Stimulated activated CD8-positive, alpha-beta memory T cell treated with anti-CD3 and anti-CD28 coated beads, Interleukin-12 subunit alpha, Interleukin-12 subunit beta, amount 100 ng/mL, for 1 hour (primary cell): ENCODE results near the gene KCNH1.

ENCODE experiments used
- DNase-seq: peaks from one replicate; pipeline ENCODE4 v3.0.0-alpha.2; 2020; ENCODE audit warnings: low read depth

KCNH1 gene

GRCh38 chr1:210918893-210919292 is 215.1 kb downstream of the KCNH1 start:
- DNase-seq, result no peak

- no peak for DNase-seq
Observed at GRCh38 chr1:210917560-210918169, 216.3 kb downstream of the KCNH1 start.

GRCh38 chr1:210916548-210916947 is 217.4 kb downstream of the KCNH1 start:
- DNase-seq, result no peak

- no peak for DNase-seq
Observed at GRCh38 chr1:210915890-210916507, 217.9 kb downstream of the KCNH1 start.

- no peak for DNase-seq
Observed at GRCh38 chr1:210912752-210913151, 221.2 kb downstream of the KCNH1 start.

GRCh38 chr1:210910020-210910575 is 223.8 kb downstream of the KCNH1 start:
- DNase-seq, result no peak

- DNase-seq, result no peak
Observed at GRCh38 chr1:210908791-210909190, 225.2 kb downstream of the KCNH1 start.

- DNase-seq, result no peak
Observed at GRCh38 chr1:210908257-210908656, 225.7 kb downstream of the KCNH1 start.

- no peak for DNase-seq
Observed at GRCh38 chr1:210907251-210907805, 226.6 kb downstream of the KCNH1 start.

- no peak for DNase-seq
Observed at GRCh38 chr1:210905944-210906453, 227.9 kb downstream of the KCNH1 start.

GRCh38 chr1:210905365-210905904 is 228.5 kb downstream of the KCNH1 start:
- no peak for DNase-seq

- no peak for DNase-seq
Observed at GRCh38 chr1:210901981-210902770, 231.8 kb downstream of the KCNH1 start.

GRCh38 chr1:210900820-210901219 is 233.1 kb downstream of the KCNH1 start:
- no peak for DNase-seq

GRCh38 chr1:210900079-210900478 is 233.9 kb downstream of the KCNH1 start:
- no peak for DNase-seq

GRCh38 chr1:210899676-210900075 is 234.3 kb downstream of the KCNH1 start:
- DNase-seq, result no peak

- no peak for DNase-seq
Observed at GRCh38 chr1:210898473-210898872, 235.5 kb downstream of the KCNH1 start.

GRCh38 chr1:210883821-210884220 is 250.1 kb downstream of the KCNH1 start:
- DNase-seq, result no peak

- no peak for DNase-seq
Observed at GRCh38 chr1:210882414-210883221, 251.3 kb downstream of the KCNH1 start.

GRCh38 chr1:210878564-210878963 is 255.4 kb downstream of the KCNH1 start:
- no peak for DNase-seq

GRCh38 chr1:210876275-210876674 is 257.7 kb downstream of the KCNH1 start:
- no peak for DNase-seq

GRCh38 chr1:210866532-210866931 is 267.4 kb downstream of the KCNH1 start:
- DNase-seq, result no peak
